Measurements from ENCODE around the gene RRM2.

The RRM2 gene

GRCh38 chr2:10142640-10142965, 20.1 kb downstream of the RRM2 start:
- no peak for TF ChIP-seq CTCF (IDR thresholded peaks at IDR 0.05; ENCODE audit: insufficient read depth, low read length)
- no peak overlapping the region for H3K4me3 ChIP-seq (replicated peaks; ENCODE audit: insufficient read depth, low read length)
- H3K27me3 ChIP-seq (ENCODE audit: insufficient read depth, poor library complexity, severe bottlenecking) = no peaks in the 10 kb centered on the region
- H3K27ac ChIP-seq (replicated peaks) = no peak overlapping the region
- DNase-seq (ENCODE audit: low read depth in 1 of 2, low spot score in 1 of 2) = no peak

- Histone ChIP-seq H3K4me3 (replicated peaks; ENCODE audit: insufficient read depth, low read length) (no peak overlapping the region), H3K27ac (replicated peaks) (no peak overlapping the region), H3K27me3 (ENCODE audit: insufficient read depth, poor library complexity, severe bottlenecking) (no peaks in the 10 kb centered on the region)
- DNase-seq (ENCODE audit: low read depth in 1 of 2, low spot score in 1 of 2) = no peak
- no peak for TF ChIP-seq SPI1 (IDR thresholded peaks at IDR 0.05; ENCODE audit: borderline replicate concordance, low read depth)
- TF ChIP-seq POLR2AphosphoS5 (IDR thresholded peaks at IDR 0.05; ENCODE audit: low read depth) = no peak
- no peak for TF ChIP-seq GABPA (IDR thresholded peaks at IDR 0.05; ENCODE audit: low read depth)
- TF ChIP-seq, protein P1, sequence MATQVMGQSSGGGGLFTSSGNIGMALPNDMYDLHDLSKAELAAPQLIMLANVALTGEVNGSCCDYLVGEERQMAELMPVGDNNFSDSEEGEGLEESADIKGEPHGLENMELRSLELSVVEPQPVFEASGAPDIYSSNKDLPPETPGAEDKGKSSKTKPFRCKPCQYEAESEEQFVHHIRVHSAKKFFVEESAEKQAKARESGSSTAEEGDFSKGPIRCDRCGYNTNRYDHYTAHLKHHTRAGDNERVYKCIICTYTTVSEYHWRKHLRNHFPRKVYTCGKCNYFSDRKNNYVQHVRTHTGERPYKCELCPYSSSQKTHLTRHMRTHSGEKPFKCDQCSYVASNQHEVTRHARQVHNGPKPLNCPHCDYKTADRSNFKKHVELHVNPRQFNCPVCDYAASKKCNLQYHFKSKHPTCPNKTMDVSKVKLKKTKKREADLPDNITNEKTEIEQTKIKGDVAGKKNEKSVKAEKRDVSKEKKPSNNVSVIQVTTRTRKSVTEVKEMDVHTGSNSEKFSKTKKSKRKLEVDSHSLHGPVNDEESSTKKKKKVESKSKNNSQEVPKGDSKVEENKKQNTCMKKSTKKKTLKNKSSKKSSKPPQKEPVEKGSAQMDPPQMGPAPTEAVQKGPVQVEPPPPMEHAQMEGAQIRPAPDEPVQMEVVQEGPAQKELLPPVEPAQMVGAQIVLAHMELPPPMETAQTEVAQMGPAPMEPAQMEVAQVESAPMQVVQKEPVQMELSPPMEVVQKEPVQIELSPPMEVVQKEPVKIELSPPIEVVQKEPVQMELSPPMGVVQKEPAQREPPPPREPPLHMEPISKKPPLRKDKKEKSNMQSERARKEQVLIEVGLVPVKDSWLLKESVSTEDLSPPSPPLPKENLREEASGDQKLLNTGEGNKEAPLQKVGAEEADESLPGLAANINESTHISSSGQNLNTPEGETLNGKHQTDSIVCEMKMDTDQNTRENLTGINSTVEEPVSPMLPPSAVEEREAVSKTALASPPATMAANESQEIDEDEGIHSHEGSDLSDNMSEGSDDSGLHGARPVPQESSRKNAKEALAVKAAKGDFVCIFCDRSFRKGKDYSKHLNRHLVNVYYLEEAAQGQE (IDR thresholded peaks at IDR 0.05; ENCODE audit: insufficient replicate concordance, low read depth) = no peak
- TF ChIP-seq CTCF (IDR thresholded peaks at IDR 0.05; ENCODE audit: insufficient read depth, low read length) = no peak
These were observed 22.4 kb downstream of the RRM2 start for GRCh38 chr2:10144771-10145518.

- Histone ChIP-seq H3K27ac (replicated peaks) (no peak overlapping the region), H3K4me3 (replicated peaks; ENCODE audit: insufficient read depth, low read length) (no peak overlapping the region), H3K27me3 (ENCODE audit: insufficient read depth, poor library complexity, severe bottlenecking) (no peaks in the 10 kb centered on the region)
- no peak for DNase-seq (ENCODE audit: low read depth in 1 of 2, low spot score in 1 of 2)
- TF ChIP-seq POLR2AphosphoS5 (IDR thresholded peaks at IDR 0.05; ENCODE audit: low read depth) (no peak), GABPA (IDR thresholded peaks at IDR 0.05; ENCODE audit: low read depth) (no peak), SPI1 (IDR thresholded peaks at IDR 0.05; ENCODE audit: borderline replicate concordance, low read depth) (no peak), CTCF (IDR thresholded peaks at IDR 0.05; ENCODE audit: insufficient read depth, low read length) (no peak)
- TF ChIP-seq, protein P1 (IDR thresholded peaks at IDR 0.05; ENCODE audit: insufficient replicate concordance, low read depth) = no peak
These were observed 23.2 kb downstream of the RRM2 start for GRCh38 chr2:10145519-10146357.
